Fibroblast of skin of back (primary cell): Measurements from ENCODE around the gene SLC35B1.
A peak's percentile ranks its signal among the peaks of the same experiment; 100 is the strongest.
"Not testable (repeated sequence)": the region's sequence is repeated elsewhere in the genome, so short reads cannot be mapped to it uniquely, and the experiment has no call there.

ENCODE experiments used
- DNase-seq: peaks from one replicate; pipeline ENCODE4 v3.0.0-alpha.2; 2013

The SLC35B1 gene

DNA sequence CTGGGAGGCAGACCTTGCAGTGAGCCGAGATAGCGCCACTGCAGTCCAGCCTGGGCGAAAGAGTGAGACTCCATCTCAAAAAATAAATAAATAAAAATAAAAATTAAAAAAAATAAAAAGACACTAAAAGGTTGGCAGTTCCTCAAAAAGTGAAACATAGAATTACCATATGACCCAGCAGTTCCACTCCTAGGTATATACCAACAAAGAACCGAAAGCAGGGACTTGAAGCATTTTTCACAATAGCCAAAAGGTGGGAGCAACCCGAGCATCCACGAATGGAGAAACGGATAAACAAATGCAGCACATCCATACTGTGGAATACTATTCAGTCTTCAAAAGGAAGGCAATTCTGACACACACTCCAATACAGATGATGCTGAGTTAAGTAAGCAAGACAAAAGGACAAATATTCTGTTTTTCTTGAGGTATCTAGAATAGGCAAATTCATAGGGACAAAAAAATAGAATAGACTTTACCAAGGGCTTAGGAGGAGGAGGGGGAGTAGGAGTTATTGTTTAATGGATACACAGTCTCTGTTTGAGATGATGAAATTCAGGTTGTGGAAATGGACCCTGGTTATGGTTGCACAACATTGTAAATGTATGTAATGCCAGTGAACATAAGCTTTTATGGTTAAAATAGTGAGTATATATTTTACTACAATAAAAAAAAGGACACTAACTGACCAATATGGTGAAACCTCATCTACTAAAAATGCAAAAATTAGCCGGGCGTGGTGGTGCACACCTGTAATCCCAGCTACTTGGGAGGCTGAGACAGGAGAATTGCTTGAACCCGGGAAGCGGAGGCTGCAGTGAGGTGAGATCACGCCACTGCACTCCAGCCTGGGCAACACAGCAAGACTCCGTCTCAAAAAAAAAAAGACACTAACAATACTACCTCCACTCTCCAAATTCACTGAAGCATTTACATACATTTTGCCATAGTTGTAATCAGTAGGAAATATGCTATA, 27.0 kb upstream of the SLC35B1 start:
- no peak for DNase-seq

DNA sequence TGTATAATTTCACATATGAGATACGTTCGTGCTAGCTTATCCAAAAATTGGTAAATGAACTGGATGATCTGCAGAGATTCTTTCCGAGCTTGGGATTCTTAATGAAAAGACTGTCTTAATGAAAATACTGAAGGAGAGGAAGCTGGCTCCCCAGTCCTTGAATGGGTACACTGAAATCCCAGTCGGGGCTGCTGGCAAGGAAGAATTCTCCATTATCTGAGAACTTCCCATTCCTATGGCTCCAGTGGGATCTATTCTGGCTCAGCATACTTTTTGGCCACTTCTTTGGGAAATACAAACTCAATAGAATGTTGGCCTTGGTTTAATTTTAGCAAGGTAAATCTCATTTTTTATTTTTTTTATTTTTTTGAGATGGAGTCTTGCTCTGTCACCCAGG, 23.7 kb upstream of the SLC35B1 start:
- DNase-seq, result no peak

DNA sequence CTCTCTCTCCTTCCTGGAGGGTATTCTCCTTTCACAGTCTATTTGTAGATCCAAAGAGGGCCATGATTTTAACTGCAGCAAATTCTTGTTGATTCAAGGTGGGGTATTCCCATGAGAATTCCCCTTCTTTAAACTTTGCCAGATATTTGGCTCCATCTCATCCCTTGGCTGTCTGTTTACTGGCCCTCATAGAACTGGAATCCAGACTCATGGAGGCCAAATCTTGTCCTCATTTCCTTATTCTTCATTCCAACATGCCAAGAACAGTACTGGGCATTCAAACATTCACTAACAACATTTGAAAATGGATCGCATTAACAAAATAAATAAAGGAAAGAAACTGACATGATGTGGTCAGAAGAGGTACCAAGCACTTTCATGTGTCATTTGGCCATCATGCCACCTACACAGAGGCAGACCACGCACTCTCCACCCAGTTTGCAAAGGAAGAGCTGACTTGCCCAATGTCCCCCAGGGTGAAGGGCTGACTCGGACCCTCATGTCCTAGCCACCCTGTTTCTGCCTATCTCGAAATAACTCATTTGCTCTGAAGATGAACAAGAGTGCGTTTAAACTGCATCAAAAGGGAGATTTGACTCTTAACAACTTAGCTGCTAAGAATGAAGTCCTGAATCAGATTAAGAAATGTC, 23.1 kb upstream of the SLC35B1 start:
- no peak for DNase-seq

DNA sequence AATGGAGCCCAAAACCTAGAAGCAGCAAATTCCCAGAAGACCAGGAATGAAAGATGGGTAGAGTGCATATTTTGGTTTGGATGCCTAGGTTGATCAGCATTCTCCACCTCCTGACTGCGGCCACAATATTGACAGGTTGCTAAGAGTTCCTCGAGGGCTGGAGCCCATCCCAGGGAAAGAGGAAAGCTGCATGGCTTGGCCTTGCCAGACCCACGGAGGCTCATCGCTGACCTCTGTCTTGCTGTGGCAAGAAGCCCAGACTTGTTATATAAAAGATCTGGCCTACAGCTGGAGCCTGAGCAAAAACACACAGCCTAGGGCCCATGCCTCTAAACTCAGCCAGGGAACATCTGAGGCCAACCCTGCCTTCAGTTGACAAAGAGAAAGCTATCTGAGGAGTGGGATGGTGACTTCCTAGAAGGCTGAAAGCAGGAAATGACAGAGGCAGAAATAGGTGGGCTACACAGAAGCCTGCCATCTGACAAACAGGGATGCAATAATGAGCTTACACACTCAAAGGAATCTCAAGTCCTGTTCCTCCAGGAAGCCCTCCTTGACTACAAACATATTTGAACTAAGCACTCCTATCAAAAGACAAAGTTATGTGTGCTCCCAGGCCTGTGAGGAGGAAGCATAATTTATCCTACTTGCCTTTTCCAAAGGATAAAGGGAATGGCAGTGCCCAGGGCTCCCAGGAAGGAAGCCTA, 22.5 kb upstream of the SLC35B1 start:
- DNase-seq, result no peak

DNA sequence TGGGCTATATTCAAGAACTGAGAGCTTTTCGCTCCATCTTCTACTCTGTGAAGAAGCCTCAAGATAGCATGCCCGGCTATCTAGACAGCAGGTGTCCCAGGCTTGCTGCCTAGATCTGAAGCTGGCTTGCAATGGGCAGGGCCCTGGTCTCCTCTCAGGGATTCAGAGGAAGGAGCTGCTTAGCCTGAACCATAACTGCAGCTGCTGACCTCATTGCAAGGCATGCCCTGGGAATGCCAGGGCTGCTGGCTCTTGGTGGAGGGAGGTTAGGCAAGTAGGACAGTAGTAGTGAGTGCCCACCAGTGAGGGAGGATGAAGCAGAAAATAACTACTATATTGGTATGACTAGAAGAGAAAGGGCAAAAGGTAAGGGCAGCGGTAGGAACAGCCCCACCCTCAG, 21.3 kb upstream of the SLC35B1 start:
- no peak for DNase-seq

DNA sequence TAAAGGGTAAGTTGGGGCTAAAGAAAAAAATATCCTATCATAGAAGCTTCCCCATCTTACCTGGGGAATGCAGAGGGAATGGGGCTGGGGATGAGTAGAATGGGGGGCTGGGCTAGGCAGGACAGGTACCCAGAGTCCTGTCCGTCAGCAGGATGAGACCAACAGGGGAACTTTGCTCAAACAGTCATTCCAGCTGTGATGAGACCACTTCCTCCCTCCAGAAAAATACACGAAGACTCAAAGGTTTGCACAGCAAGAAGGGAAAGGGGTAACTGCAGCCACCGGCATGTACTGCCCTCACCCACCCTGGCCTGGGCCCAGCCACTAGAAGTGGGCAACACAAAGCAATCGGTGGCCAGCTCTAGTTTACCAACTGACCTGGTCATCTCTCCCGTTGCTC, 20.7 kb upstream of the SLC35B1 start:
- no peak for DNase-seq

DNA sequence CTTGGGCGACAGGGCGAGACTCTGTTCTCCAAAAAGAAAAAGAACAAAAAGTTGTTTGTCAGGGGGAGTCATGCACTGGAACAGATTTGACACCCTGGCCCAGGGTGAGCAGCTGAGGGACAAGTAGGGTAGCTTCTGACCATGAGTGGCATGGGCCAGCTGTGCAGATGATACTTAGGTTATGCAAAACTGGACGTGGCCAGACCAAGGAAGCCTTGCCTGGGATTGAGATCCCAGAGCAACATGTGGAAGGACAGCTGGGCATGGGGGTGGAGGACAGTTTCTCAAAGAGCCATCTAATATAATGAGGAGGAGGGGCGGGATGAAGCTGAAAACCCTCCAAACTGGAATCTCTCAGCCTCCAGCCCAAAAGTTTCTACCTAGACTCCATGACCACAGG, 19.6 kb upstream of the SLC35B1 start:
- no peak for DNase-seq

DNA sequence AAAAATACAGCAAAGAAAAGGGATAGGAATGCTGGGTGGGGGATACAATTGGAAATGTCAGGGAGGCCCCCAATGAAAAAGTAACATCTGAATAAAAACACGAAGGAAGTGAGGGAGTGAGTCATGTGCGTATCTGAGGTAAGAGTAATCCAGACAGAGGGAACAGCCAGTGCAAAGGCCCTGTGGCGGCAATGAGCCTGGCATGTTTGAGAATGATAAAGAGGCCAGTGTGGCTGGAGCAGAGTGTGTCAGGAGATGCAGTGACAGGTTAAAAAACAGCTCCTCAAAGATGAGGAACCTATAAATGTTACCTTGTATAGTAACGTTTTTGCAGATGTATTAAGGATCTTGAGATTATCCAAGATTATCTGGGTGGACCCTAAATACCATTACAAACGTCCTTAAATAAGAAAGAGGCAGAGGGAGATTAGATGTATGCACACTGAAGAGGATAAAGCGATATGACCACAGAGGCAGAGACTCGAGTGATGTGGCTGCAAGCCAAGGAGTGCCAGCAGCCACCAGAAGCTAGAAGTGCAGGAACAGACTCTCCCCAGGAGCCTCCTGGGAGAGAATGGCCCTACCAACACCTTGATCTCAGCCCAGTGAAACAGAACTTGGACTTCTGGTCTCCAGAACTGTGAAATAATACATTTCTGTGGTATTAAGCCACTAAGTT, 17.8 kb upstream of the SLC35B1 start:
- DNase-seq, result no peak

DNA sequence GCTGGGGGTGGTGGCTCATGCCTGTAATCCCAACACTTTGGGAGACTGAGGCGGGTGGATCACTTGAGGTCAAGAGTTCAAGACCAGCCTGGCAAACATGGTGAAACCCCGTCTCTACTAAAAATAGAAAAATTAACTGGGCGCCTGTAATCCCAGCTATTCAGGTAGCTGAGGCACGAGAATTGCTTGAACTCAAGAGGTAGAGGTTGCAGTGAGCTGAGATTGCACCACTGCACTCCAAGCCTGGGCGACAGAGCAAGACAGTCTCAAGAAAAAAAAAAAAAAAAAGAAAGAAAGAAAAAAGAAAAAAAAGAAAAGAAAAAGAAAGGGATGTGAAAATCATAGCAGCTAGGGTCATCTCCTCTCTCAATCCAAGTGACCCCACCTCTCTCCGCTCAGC, 16.8 kb upstream of the SLC35B1 start:
- not testable (repeated sequence) for DNase-seq

DNA sequence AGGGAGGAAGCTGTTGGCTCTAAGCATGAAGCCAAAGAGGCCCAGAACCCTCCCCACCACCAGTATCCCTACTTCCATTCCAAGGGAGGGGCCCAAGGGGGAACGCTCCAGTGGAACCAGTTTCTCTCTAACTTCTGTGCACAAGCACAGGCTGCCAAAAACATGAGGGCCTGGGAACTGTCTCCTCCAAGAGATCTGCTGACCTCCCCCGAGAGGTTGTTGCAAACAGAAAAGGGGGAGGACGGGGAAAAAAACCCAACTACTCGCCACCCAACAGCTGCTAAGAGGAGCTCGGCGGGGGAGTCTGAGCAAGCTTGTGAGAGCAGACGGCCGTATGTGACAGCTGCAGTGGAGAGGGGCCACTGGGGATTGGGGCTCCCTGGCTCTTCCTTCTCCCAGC, 15.7 kb upstream of the SLC35B1 start:
- DNase-seq, result no peak

DNA sequence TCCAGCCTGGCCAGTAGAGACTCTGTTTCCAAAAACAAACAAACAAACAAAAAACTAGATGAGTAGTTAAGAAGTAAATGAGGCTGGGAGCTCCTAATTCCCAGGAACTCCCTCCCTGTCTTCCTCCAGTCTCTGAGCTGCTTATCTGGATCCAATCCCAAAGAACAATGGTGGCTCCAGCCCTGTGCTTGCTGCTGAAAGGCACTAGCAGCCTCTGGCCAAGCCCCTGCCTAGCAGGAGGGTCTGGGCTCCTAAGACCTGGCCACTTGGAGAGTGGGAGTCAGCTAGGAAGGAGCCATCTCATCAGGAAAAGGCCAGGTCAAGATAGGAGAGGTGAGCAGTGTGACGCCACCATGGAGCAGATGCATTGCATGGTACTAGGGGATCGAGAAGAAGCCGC, 14.3 kb upstream of the SLC35B1 start:
- DNase-seq, result no peak

DNA sequence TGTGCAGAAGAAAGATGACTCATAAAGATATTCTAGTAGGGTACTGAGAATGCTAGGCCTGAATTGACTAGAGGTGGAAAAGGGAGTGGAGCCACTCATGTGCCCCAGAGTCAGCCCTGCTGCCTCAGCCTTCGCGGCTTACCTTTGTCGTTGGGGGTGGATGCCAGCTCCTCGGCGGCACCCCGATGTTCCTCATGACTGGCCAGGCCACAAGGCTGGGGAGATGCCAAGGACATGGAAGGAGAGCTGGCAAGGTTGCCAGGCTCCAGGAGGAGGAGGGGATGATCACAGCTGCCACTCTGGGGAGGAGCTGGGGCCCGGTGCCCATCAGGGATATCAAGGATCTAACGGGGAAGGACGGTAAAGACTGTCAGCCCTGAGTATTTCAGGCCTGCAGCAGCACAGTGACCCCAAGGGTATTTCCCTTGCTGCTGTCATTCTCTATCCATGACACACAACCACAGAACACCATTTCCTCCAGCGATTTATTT, 9.7 kb upstream of the SLC35B1 start:
- DNase-seq, result no peak

DNA sequence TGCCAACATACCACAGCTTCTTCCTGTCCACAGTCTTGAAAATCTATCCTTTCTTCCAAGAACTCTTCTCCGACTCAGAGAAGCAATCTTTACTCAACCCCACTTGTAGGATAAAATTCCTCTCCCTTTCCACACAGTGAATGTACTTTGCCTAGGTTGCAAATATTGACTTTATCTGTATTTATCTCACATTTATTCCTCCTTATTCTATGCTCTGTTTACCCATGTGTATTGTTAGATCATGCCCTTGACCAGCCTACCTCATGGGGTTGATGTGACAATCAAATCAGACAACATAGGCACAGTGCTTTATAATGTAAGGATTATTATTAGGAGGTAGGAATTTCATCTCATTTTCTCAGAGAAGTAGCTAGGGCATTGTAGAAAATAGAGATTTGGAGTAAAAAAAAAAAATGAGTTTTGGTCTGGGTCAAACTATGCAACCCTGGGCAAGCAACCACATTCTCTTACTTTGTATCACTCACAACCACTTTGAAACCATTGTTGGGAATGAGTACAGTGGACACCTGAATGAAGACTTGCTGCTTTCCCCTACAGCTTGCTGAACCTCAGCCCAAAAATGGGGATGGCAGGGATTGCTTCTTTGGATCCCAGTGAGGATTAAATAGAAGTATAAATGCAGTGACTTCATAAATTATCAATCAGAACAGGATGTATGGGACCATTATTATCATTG, 9.1 kb upstream of the SLC35B1 start:
- DNase-seq, result no peak

DNA sequence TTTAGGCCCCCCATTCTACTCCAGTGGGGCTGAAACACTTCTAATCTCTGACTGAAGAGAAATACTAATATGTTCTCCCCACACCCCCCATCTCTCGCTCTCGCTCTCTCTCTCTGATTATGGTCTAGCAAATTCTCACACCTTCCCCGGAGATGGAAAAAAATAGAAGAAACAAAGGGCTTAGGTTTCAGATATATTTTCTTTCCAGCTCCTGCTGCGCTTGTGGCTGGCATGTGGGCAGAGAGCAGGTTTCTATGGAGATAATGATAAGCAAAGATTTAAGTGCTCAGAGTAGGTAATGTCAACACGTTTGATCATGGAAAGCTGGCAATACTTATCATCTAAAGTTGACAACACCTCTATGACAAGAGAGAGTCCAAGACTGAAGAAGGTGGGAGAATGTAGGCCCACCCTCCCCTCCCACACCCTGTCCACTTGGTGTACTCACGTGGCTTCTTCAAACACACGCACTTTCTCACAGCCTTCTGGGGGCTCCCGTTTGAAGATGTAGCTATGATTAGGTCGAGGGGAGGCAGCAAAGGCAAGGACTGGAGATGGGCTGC, 8.0 kb upstream of the SLC35B1 start:
- DNase-seq, result no peak

DNA sequence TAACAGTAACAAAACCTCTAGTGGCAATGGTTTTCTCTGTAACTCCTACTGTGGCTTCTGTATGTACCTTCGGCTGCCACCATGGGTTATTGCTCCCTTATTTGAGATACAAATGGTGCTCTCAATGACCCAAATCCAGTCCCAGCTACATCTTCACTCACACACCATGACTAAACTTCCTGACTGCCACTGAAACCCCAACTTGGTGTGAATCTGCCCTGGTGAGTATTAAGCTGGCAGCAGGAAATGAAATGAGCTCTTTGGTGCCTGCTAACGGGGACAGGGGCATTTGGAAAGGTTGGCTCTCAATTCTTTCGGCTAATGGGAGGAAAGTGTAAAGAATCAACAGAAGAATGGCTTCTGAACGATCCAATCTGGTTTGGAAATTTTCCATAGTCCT, 7.5 kb upstream of the SLC35B1 start:
- DNase-seq, result no peak

DNA sequence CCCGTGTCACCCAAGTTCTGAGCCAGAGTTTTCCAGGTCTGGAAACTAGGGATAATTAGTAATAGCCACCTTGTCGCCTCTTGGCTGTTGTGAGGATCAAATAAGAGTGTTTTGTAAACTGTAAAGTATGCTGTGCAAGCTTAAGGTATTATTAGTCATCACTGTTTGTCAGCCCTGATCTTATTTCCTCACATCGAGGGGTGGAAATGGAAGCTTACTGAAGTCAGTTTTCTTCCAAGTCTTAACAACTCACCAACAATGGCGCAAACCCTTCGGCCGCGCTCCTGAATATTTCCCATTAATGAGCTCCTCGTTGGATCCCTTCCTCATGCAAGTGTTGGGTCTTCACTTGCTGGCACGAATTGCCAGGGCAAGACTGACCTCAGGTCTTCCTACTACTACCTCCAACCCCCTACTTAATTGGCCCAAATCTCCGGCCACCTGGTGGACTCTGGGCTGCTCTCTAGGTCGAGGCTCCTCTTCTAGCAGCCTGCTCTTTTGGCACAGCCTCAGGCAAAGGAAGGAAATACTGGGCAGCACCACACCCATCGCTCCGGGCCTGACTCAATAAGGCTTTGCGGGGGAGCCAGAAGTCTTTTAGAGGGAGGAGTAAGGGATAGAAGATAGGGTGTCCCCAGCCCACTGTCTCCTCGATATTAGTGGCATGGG, 885 bp upstream of the SLC35B1 start:
- DNase-seq, result no peak

DNA sequence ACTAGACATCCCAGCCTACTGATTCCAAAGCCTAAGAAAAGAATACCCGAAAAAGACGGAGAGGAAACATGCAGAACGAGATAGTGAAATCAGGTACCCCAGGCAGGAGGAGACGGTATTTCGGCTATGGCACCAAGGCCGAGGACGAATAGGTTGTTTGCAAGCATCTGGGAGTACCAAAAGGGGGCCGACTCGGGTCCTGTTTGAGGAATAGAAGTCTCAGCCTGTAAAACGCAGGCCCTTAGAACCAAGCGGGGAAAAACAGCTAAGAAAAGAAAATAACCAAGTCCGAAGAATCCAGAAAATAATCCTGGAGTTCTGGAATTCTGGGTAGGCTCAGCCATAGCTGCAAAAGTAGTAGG, 537 bp downstream of the SLC35B1 start:
- no peak for DNase-seq

DNA sequence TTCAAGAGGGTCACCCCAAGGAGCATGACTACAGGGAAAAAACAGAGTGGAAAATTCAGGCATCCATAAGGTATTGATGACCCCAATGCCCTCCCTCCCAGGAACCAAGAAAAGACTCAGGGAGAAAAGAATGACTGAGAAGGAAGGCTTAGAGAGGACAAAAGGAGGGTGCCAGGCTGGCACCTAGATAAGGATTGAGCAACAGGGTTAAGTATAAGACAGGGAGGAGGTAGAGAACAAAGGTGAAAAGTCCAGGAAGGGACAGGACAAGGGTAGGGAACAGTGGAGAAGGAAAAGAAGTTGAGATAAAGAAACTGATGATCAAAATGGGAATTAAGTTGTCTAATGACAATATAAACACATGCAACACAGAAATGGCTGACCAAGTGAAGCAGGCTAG, 2.5 kb downstream of the SLC35B1 start:
- no peak for DNase-seq

DNA sequence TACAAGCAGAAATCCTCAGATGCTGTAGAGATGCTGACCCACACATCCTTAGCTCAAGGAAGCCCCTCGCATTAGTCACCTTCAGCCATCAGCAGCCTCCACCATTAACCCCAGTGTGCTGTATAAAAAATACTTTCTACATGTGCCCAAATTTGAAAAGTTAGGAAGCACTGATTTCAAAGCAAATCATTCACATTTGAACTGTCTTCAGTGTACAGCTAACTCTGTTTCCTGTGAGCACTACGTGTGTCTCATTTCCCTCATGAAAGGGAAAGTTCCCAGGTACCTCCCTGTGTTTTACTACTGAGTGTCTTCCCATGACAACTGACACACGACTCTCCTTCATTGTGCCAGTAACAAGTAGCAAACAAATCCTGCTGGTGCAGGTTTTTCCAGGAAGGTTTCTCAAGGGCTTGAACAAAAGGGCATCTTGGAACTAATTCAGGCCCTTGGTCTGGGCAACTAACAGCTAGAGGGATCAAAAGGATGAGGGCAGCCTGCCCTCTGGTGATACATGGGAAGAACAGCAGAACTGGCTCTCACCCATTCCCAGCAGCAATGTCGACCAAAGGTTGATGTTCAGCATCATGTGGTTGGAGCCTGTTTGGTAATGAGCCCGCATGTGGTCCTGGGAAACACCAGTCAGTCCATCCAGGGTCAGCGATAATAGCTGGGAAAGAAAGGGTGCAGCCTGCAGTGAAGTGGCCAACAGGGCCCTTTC, 4.0 kb downstream of the SLC35B1 start:
- peak; percentile 29 for DNase-seq

DNA sequence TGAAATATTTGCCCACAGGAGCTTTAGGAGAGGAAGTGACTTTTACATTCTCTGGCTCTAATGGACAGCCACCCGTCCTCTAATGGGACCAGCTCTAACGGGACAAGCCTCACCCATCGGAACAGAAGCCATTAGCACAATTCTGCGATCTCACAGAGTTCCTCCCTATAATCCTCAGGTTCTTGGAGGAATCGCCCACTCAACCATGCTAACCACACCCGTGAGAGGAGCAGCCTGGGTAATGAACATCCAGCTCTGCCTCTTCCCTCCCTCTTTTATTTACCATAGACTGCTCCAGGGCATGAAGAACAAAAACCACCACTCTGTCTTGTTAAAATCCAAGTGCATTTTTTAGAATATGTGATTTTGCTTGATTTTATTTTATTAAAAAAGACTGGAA, 6.8 kb downstream of the SLC35B1 start:
- DNase-seq, result no peak
